ENCODE results near the gene GPC5. TPM values are rescaled to one million over a fixed set of nuclear protein-coding genes. Genes with fewer than 3 reads are reported as not detected.

Gene GPC5
- total and polyA plus RNA-seq, 11 donors, result 0.14 to 2.9 (median 0.84) TPM; not detected in 1

DNA sequence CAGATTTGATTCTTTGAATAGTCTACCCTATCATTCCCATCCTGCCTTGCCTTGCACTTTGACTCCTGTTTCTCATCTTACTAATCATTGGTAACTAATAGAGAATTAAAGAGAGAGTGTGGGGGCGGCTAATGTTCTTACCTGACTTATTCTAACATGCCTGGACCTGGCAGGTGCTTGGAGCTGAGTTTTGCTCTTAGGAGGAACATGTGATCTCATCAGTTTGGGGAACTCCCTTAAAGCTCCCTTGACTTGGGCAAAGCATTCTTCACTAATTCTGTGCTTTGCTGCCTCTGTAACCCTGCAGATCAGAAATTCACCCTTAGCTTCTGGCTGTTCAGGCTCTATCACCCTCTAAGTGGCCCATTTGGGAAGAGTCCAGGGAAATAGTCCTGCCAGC, 861.1 kb downstream of the GPC5 start:
- no peak for ATAC-seq

GRCh38 chr13:92260363-92260762, 861.9 kb downstream of the GPC5 start:
- Histone ChIP-seq H3K4me3 (no peak overlapping the region), H3K27me3 (no peaks in the 10 kb centered on the region), H3K27ac (no peak overlapping the region), H3K9me3 (no peaks in the 10 kb centered on the region), H3K4me1 (no peaks in the 10 kb centered on the region), H3K36me3 (no peaks in the 10 kb centered on the region)
- WGBS, 4 donors, result 68 to 79% (median 70%) methylated on average over 6 of the region's 6 CpGs
- ATAC-seq (no peak), DNase-seq (no peak)
- intact Hi-C loops (cut with DNase I), result no loop called here
- TF ChIP-seq POLR2A (IDR thresholded peaks at IDR 0.05), result no peak
- no peak for TF ChIP-seq CTCF (IDR thresholded peaks at IDR 0.05)

More for the DNA sequence above, 861.1 kb downstream of the GPC5 start:
- intact Hi-C loops (cut with DNase I), result no loop called here
- DNase-seq, result no peak
- H3K36me3 ChIP-seq, result no peaks in the 10 kb centered on the region
- H3K27ac ChIP-seq, result no peak overlapping the region
- no peaks in the 10 kb centered on the region for H3K27me3 ChIP-seq
- H3K4me1 ChIP-seq, result no peaks in the 10 kb centered on the region
- 70 to 84% (median 74%) methylated on average over 1 of the region's 1 CpG for WGBS, 4 donors
- no peak for TF ChIP-seq CTCF (IDR thresholded peaks at IDR 0.05)
- no peak for TF ChIP-seq POLR2A (IDR thresholded peaks at IDR 0.05)
- peaks cover 0 to 3% (median 0%) of the 10 kb centered on the region in 12 donors for H3K9me3 ChIP-seq
- no peak overlapping the region for H3K4me3 ChIP-seq

- Histone ChIP-seq H3K27ac (no peak overlapping the region), H3K36me3 (no peaks in the 10 kb centered on the region), H3K27me3 (no peaks in the 10 kb centered on the region), H3K4me3 (no peak overlapping the region), H3K9me3 (no peaks in the 10 kb centered on the region), H3K4me1 (peaks cover 0 to 3% (median 0%) of the 10 kb centered on the region in 12 donors)
- no peak for ATAC-seq
- 57 to 80% (median 68%) methylated on average over 3 of the region's 3 CpGs for WGBS, 4 donors
- DNase-seq, result no peak
- intact Hi-C loops (cut with DNase I), result no loop called here
- TF ChIP-seq CTCF (IDR thresholded peaks at IDR 0.05) (no peak), POLR2A (IDR thresholded peaks at IDR 0.05) (no peak)
Observed at GRCh38 chr13:92262100-92262788, 863.8 kb downstream of the GPC5 start.

GRCh38 chr13:92265408-92265807, 867.0 kb downstream of the GPC5 start:
- DNase-seq, result no peak
- Histone ChIP-seq H3K27ac (peak overlapping the region in 3 of 12 donors; percentile 9 to 44 (median 19)), H3K9me3 (peaks cover 0 to under 1% (median 0%) of the 10 kb centered on the region in 12 donors), H3K4me3 (no peak overlapping the region), H3K36me3 (no peaks in the 10 kb centered on the region), H3K27me3 (no peaks in the 10 kb centered on the region), H3K4me1 (peaks cover 0 to 3% (median 0%) of the 10 kb centered on the region in 12 donors)
- intact Hi-C loops (cut with DNase I), result no loop called here
- peak in 3 of 4 donors; percentile 49 to 82 (median 74) for ATAC-seq
- 87 to 95% (median 89%) methylated on average over 1 of the region's 1 CpG for WGBS, 4 donors
- TF ChIP-seq CTCF (IDR thresholded peaks at IDR 0.05), result no peak
- TF ChIP-seq POLR2A (IDR thresholded peaks at IDR 0.05), result no peak
